Osteocyte (in vitro differentiated cells): Measurements from ENCODE around the gene C19orf47. TPM values are rescaled to one million over a fixed set of nuclear protein-coding genes. Genes with fewer than 3 reads are reported as not detected.

ENCODE experiments used
- DNase-seq: peaks from one replicate; pipeline ENCODE4 v3.0.0; 2021; ENCODE audit warnings: mixed read lengths; ENCODE audit not compliant: unreplicated experiment; ENCODE audit errors: extremely low spot score
- H3K27ac Mint-ChIP-seq: one replicate; pipeline ENCODE4 v1.8.0; 2021; ENCODE audit warnings: mild to moderate bottlenecking, mixed read lengths; ENCODE audit not compliant: unreplicated experiment
- H3K27me3 Mint-ChIP-seq: one replicate; pipeline ENCODE4 v1.8.0; 2021; ENCODE audit warnings: mixed read lengths; ENCODE audit not compliant: unreplicated experiment
- H3K36me3 Mint-ChIP-seq: one replicate; pipeline ENCODE4 v1.8.0; 2021; ENCODE audit warnings: mixed read lengths; ENCODE audit not compliant: unreplicated experiment
- H3K4me1 Mint-ChIP-seq: one replicate; pipeline ENCODE4 v1.8.0; 2021; ENCODE audit warnings: mixed read lengths; ENCODE audit not compliant: unreplicated experiment
- H3K4me3 Mint-ChIP-seq: one replicate; pipeline ENCODE4 v1.8.0; 2021; ENCODE audit warnings: mild to moderate bottlenecking, moderate library complexity, mixed read lengths; ENCODE audit not compliant: unreplicated experiment
- H3K9me3 Mint-ChIP-seq: one replicate; pipeline ENCODE4 v1.8.0; 2021; ENCODE audit warnings: mixed read lengths; ENCODE audit not compliant: unreplicated experiment
- total RNA-seq: library from RNA; stranded (reverse); gene quantifications from 2 replicates; pipeline ENCODE4 v1.2.1, GENCODE V29; 2021
- TF ChIP-seq, protein P1 (sequence below): fragments of 200-600 bp; sonication (generic); IDR thresholded peaks from 2 replicates; pipeline ENCODE4 v1.5.0; 2021; ENCODE audit warnings: antibody characterized with exemption, mild to moderate bottlenecking, moderate library complexity

C19orf47 gene
- total RNA-seq, 1 donor from 2014 or later = 16.6 TPM

DNA sequence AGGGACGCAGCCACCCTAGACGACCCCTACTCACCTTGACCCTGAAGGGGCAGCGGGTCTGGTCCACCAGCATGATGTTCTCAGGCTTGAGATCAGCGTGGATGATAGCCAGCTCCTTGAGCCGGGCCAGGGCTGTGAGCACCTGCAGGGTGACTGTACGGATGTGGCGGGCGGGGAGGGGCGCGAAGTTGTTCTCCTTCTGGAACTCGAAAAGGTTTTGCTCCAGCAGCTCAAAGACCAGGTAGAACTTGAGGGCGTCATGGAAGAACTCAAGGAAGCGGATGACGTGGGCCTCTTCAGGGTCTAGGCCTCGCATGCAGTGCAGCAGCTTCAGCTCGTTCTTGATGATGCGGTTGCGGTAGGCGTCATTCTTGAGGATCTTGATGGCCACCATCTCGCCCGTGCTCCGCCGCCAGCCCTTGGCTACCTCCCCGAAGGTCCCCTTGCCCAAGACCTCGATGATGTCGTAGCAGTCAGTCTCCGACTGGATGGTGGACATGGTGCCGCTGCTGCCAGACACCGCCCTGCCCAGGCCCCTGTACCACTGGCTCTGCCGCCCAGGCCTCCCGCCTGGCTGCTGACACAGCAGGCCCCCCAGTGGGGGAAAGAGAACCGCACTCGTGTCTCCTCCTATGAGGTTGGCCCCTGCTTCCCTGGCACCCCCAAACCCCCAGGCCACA is 41.3 kb upstream of the C19orf47 start:
- TF ChIP-seq, protein P1, sequence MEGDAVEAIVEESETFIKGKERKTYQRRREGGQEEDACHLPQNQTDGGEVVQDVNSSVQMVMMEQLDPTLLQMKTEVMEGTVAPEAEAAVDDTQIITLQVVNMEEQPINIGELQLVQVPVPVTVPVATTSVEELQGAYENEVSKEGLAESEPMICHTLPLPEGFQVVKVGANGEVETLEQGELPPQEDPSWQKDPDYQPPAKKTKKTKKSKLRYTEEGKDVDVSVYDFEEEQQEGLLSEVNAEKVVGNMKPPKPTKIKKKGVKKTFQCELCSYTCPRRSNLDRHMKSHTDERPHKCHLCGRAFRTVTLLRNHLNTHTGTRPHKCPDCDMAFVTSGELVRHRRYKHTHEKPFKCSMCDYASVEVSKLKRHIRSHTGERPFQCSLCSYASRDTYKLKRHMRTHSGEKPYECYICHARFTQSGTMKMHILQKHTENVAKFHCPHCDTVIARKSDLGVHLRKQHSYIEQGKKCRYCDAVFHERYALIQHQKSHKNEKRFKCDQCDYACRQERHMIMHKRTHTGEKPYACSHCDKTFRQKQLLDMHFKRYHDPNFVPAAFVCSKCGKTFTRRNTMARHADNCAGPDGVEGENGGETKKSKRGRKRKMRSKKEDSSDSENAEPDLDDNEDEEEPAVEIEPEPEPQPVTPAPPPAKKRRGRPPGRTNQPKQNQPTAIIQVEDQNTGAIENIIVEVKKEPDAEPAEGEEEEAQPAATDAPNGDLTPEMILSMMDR = no peak
- Mint-ChIP-seq H3K4me1 (no peaks in the 10 kb centered on the region), H3K36me3 (no peaks in the 10 kb centered on the region), H3K4me3 (no peak overlapping the region), H3K27ac (no peak overlapping the region), H3K27me3 (no peaks in the 10 kb centered on the region), H3K9me3 (no peaks in the 10 kb centered on the region)
- no peak for DNase-seq

DNA sequence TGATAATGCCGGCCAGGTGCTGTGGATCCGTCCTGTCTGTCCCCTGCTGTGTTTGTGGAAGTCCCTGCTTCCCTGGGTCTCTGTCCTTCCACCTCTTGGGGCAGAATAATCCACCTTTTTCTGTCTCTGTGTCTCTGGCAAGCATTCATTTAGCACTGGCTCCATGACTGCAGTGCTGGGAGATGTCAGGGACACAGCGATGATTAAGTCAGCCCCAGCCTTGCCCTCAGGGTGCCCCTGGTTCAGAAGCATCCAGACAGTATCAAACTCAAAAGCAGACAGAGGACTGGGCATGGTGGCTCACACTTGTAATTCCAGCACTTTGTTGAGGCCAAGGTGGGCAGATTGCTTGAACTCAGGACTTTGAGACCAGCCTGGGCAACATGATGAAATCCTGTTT is 40.3 kb upstream of the C19orf47 start:
- Mint-ChIP-seq H3K27ac (no peak overlapping the region), H3K36me3 (no peaks in the 10 kb centered on the region), H3K27me3 (no peaks in the 10 kb centered on the region), H3K9me3 (no peaks in the 10 kb centered on the region), H3K4me3 (no peak overlapping the region), H3K4me1 (no peaks in the 10 kb centered on the region)
- TF ChIP-seq, protein P1 = no peak
- no peak for DNase-seq

DNA sequence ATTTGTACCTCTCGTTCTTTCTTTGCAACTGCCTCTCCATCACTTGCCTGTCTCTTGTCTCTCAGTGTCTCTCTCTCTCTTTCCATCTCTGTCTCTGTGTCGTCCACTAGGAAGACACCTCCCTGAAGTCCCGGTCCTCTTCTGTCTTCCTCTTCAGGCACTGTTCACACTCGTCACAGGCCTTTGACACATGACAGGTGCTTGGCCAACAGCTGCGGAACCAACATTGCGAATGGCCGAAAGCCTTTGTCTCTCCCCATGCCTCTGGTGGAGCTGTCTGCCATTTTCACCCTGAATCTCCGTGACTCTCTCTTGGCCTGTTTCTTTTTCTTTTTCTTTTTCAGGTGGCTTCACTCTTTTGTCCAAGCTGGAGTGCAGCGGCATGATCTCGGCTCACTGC is 39.0 kb upstream of the C19orf47 start:
- H3K36me3 Mint-ChIP-seq = no peaks in the 10 kb centered on the region
- DNase-seq = no peak
- H3K4me3 Mint-ChIP-seq = no peak overlapping the region

DNA sequence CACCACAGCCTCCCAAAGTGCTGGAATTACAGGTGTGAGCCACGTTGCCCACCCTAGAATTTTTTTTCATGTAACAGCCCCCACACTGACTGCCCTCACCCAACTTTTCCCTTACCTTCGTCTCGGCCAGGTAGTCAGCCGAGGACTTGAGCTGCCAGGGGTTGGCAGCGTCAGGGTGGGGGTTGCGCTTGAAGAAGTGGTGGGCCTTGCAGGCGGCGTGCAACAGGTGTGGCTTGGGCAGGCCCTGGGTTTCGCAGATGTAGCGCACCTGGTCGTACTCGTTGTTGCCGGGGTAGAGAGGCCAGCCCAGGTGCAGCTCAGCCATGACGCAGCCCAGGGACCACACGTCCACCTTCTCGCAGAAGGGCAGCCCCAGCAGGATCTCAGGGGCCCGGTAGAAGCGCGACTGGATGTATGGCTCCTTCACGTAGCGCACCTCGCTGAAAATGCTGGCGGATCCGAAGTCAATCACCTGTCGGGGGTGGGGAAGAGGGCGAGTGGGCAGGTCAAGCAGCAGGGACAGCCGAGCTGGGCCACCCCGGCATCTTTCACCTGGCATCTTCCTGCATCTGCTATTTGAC is 35.6 kb upstream of the C19orf47 start:
- DNase-seq = no peak
- H3K4me1 Mint-ChIP-seq = no peaks in the 10 kb centered on the region
- TF ChIP-seq, protein P1 = no peak
- H3K27ac Mint-ChIP-seq = no peak overlapping the region
- no peaks in the 10 kb centered on the region for H3K36me3 Mint-ChIP-seq
- no peak overlapping the region for H3K4me3 Mint-ChIP-seq
- no peaks in the 10 kb centered on the region for H3K9me3 Mint-ChIP-seq
- no peaks in the 10 kb centered on the region for H3K27me3 Mint-ChIP-seq

More for the DNA sequence above, 39.0 kb upstream of the C19orf47 start:
- Mint-ChIP-seq H3K9me3 (no peaks in the 10 kb centered on the region), H3K27me3 (no peaks in the 10 kb centered on the region), H3K4me1 (no peaks in the 10 kb centered on the region), H3K27ac (no peak overlapping the region)
- TF ChIP-seq, protein P1 = no peak

DNA sequence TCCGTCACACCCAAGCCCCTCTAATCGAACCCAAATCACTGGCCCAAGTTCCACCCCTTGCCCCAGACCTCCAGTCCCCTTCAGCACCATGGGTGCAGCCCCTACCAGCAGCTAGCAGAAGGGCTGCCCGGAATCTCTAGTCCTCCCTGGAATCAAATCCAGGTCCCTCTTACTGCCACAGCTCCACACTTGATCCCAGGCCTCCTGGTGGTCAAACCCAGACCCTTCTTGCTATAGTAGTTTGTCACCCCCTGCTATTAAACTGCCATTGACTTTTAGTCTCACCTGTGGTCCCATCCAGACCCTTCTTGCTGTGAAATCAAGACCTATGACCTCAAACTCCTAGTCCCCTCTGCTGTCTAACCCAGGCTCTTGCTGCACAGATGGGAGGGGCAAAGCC is 33.1 kb upstream of the C19orf47 start:
- H3K27ac Mint-ChIP-seq = no peak overlapping the region
- H3K4me1 Mint-ChIP-seq = no peaks in the 10 kb centered on the region
- no peak for DNase-seq
- no peaks in the 10 kb centered on the region for H3K27me3 Mint-ChIP-seq
- no peaks in the 10 kb centered on the region for H3K36me3 Mint-ChIP-seq
- no peak overlapping the region for H3K4me3 Mint-ChIP-seq
- TF ChIP-seq, protein P1 = no peak
- H3K9me3 Mint-ChIP-seq = no peaks in the 10 kb centered on the region
